NCI-H146 (cell line): Measurements from ENCODE around the gene SMIM29.
"Not testable (repeated sequence)": the region's sequence is repeated elsewhere in the genome, so short reads cannot be mapped to it uniquely, and the experiment has no call there.

Experiments used
- DNase-seq: peaks from one replicate; lab custom pipeline; 2025; lab: John Stamatoyannopoulos, UW

Gene SMIM29

GRCh38 chr6:34248727-34249468 lies at the start of gene SMIM29:
TSS of gene SMIM29 (minus strand) at chr6:34249006. CDS start at chr6:34247791, 1,215 bp downstream.
- DNase-seq, result peak; percentile 94

GRCh38 chr6:34295721-34296120 lies 46.9 kb upstream of the SMIM29 start:
- DNase-seq, result no peak

GRCh38 chr6:34292954-34293353 lies 44.1 kb upstream of the SMIM29 start:
- no peak for DNase-seq

- no peak for DNase-seq
These were observed 40.3 kb upstream of the SMIM29 start for GRCh38 chr6:34289137-34289536.

- no peak for DNase-seq
These were observed 39.8 kb upstream of the SMIM29 start for GRCh38 chr6:34288581-34288980.

- no peak for DNase-seq
These were observed 36.8 kb upstream of the SMIM29 start for GRCh38 chr6:34285448-34286164.

- DNase-seq, result no peak
These were observed 36.0 kb upstream of the SMIM29 start for GRCh38 chr6:34284563-34285447.

GRCh38 chr6:34281702-34282334 lies 33.0 kb upstream of the SMIM29 start:
- DNase-seq, result no peak

GRCh38 chr6:34280216-34280615 lies 31.4 kb upstream of the SMIM29 start:
- no peak for DNase-seq

- no peak for DNase-seq
These were observed 30.0 kb upstream of the SMIM29 start for GRCh38 chr6:34278833-34279232.

- DNase-seq, result no peak
These were observed 28.9 kb upstream of the SMIM29 start for GRCh38 chr6:34277763-34278112.

GRCh38 chr6:34276881-34277762 lies 28.3 kb upstream of the SMIM29 start:
- no peak for DNase-seq

- DNase-seq, result no peak
These were observed 27.4 kb upstream of the SMIM29 start for GRCh38 chr6:34276191-34276590.

- peak; percentile 20 for DNase-seq
These were observed 26.5 kb upstream of the SMIM29 start for GRCh38 chr6:34275128-34275804.

GRCh38 chr6:34274129-34274528 lies 25.3 kb upstream of the SMIM29 start:
- DNase-seq, result no peak

- DNase-seq, result no peak
These were observed 24.5 kb upstream of the SMIM29 start for GRCh38 chr6:34273242-34273805.

- no peak for DNase-seq
These were observed 23.5 kb upstream of the SMIM29 start for GRCh38 chr6:34272013-34272926.

GRCh38 chr6:34269658-34270341 lies 21.0 kb upstream of the SMIM29 start:
- DNase-seq, result not testable (repeated sequence)
